BE2C (cell line): ENCODE data around the gene HOXA7.

ENCODE experiments used
- DNase-seq: peaks from one replicate; pipeline ENCODE4 v3.0.0-alpha.2; 2020
- H3K27me3 ChIP-seq: fragments of 250-450 bp; sonication (Bioruptor Pico); 2 replicates; pipeline ENCODE4 v1.5.1; 2020; ENCODE audit warnings: mild to moderate bottlenecking
- H3K36me3 ChIP-seq: fragments of 250-450 bp; sonication (Bioruptor Pico); 2 replicates; pipeline ENCODE4 v1.5.1; 2020; ENCODE audit warnings: mild to moderate bottlenecking
- H3K4me1 ChIP-seq: fragments of 250-450 bp; sonication (Bioruptor Pico); 2 replicates; pipeline ENCODE4 v1.5.1; 2020
- H3K4me3 ChIP-seq: 2 replicates; pipeline ENCODE4 v1.5.1; 2011; ENCODE audit warnings: low read depth, low read length
- H3K9me3 ChIP-seq: fragments of 250-450 bp; sonication (Bioruptor Pico); 2 replicates; pipeline ENCODE4 v1.5.1; 2020
- CTCF ChIP-seq: IDR thresholded peaks from 2 replicates; pipeline ENCODE4 v1.5.1; 2012; ENCODE audit warnings: mild to moderate bottlenecking, low read depth, low read length

The HOXA7 gene

GRCh38 chr7:27161214-27161720, 4.8 kb upstream of the HOXA7 start:
- Histone ChIP-seq H3K4me1 (no peaks in the 10 kb centered on the region), H3K4me3 (peak overlapping the region; percentile 58), H3K27me3 (peaks cover 97% of the 10 kb centered on the region), H3K9me3 (no peaks in the 10 kb centered on the region), H3K36me3 (no peaks in the 10 kb centered on the region)
- DNase-seq, result no peak
- TF ChIP-seq CTCF, result no peak

GRCh38 chr7:27160546-27161213, 4.2 kb upstream of the HOXA7 start:
- Histone ChIP-seq H3K27me3 (peaks cover 97% of the 10 kb centered on the region), H3K4me3 (peak overlapping the region; percentile 58), H3K36me3 (no peaks in the 10 kb centered on the region), H3K9me3 (no peaks in the 10 kb centered on the region), H3K4me1 (no peaks in the 10 kb centered on the region)
- TF ChIP-seq CTCF, result peak; percentile 90
- peak; percentile 83 for DNase-seq

- H3K27me3 ChIP-seq, result peaks cover 97% of the 10 kb centered on the region
Observed at GRCh38 chr7:27160145-27160545, 3.7 kb upstream of the HOXA7 start.

GRCh38 chr7:27159266-27160144, 3.0 kb upstream of the HOXA7 start:
- Histone ChIP-seq H3K36me3 (no peaks in the 10 kb centered on the region), H3K27me3 (peaks cover 97% of the 10 kb centered on the region), H3K4me1 (no peaks in the 10 kb centered on the region), H3K9me3 (no peaks in the 10 kb centered on the region), H3K4me3 (no peak overlapping the region)
- DNase-seq, result peak; percentile 4
- no peak for TF ChIP-seq CTCF

More at GRCh38 chr7:27160145-27160545, 3.7 kb upstream of the HOXA7 start:
- Histone ChIP-seq H3K4me1 (no peaks in the 10 kb centered on the region), H3K36me3 (no peaks in the 10 kb centered on the region), H3K4me3 (no peak overlapping the region; the same call in 1 of the 2 replicates), H3K9me3 (no peaks in the 10 kb centered on the region)
- peak; percentile 2 for DNase-seq
- TF ChIP-seq CTCF, result no peak

- H3K27me3 ChIP-seq, result peaks cover 97% of the 10 kb centered on the region
- DNase-seq, result peak; percentile 4
- H3K9me3 ChIP-seq, result no peaks in the 10 kb centered on the region
- TF ChIP-seq CTCF, result no peak
- no peaks in the 10 kb centered on the region for H3K4me1 ChIP-seq
- no peaks in the 10 kb centered on the region for H3K36me3 ChIP-seq
- H3K4me3 ChIP-seq, result no peak overlapping the region
Observed at GRCh38 chr7:27158436-27159265, 2.2 kb upstream of the HOXA7 start.
